Esophagus squamous epithelium (tissue), 5 donors: Measurements from ENCODE around the gene TERT. TPM values are rescaled to one million over a fixed set of nuclear protein-coding genes. Genes with fewer than 3 reads are reported as not detected.
"Not testable (repeated sequence)": the region's sequence is repeated elsewhere in the genome, so short reads cannot be mapped to it uniquely, and the experiment has no call there.

ENCODE experiments used
- DNase-seq: peaks from one replicate; lab custom pipeline; 2025; lab: John Stamatoyannopoulos, UW
- H3K27ac ChIP-seq, 4 donors: fragments of 200-600 bp; sonication (generic); one replicate each; pipeline ENCODE4 v1.5.1; 2016 to 2019; ENCODE audit warnings: mild to moderate bottlenecking in 1 of 4
- H3K27me3 ChIP-seq, 4 donors: fragments of 200-600 bp; sonication (generic); 1 replicate in 3 of 4; 2 replicates in 1 of 4; pipeline versions ENCODE4 v1.5.1 to v1.6.0; 2017 to 2021; ENCODE audit warnings: antibody characterized with exemption in 1 of 4
- H3K36me3 ChIP-seq, 3 donors: fragments of 200-600 bp; sonication (generic); one replicate each; pipeline ENCODE4 v1.5.1; 2016 to 2019
- H3K4me1 ChIP-seq, 3 donors: fragments of 200-600 bp; sonication (generic); one replicate each; pipeline ENCODE4 v1.5.1; 2017 to 2019
- H3K4me3 ChIP-seq, 4 donors: fragments of 200-600 bp; sonication (generic); 1 replicate in 3 of 4; 2 replicates in 1 of 4; pipeline ENCODE4 v1.5.1; 2016 to 2019; ENCODE audit warnings: mild to moderate bottlenecking in 2 of 4, moderate library complexity in 1 of 4
- H3K9me3 ChIP-seq, 3 donors: fragments of 200-600 bp; sonication (generic); one replicate each; pipeline ENCODE4 v1.5.1; 2016 to 2019
- POLR2A ChIP-seq, 4 donors: fragments of 450-650 bp; IDR thresholded peaks; one replicate each; pipeline ENCODE4 v1.6.1; 2017; ENCODE audit warnings: antibody characterized with exemption in 4 of 4, mild to moderate bottlenecking in 4 of 4, moderate library complexity in 3 of 4
- WGBS, 2 donors: methylation state at CpG; one replicate each; pipeline ENCODE4 v1.1.5; 2018; 5-methylcytosine and 5-hydroxymethylcytosine counted together
- intact Hi-C: fragments of 100-400 bp; cut with DNase I; formaldehyde crosslinking; loops from one replicate; pipeline ENCODE4 v1.15.0; 2022
- total RNA-seq, 4 donors: library from RNA; depleted of rRNA; stranded (reverse); fragments of >200 nt; gene quantifications; one replicate each; pipeline ENCODE4 v1.1.0, GENCODE V29; 2016
- TF ChIP-seq, protein P1 (sequence below), 6 experiments: fragments of 450-650 bp in 4 of 6; fragments of 200-600 bp in 2 of 6; sonication (generic) in 2 of 6; IDR thresholded peaks; one replicate each; pipeline ENCODE4 v1.5.1; 2016 to 2019; ENCODE audit warnings: antibody characterized with exemption in 6 of 6, mild to moderate bottlenecking in 4 of 6, moderate library complexity in 4 of 6
- donor health status: DM: yes; HTN: yes; CAD: no.

The TERT gene
- total RNA-seq, 4 donors from 2014 or later = 0.19 to 9.5 (median 0.31) TPM; not detected in 1

DNA sequence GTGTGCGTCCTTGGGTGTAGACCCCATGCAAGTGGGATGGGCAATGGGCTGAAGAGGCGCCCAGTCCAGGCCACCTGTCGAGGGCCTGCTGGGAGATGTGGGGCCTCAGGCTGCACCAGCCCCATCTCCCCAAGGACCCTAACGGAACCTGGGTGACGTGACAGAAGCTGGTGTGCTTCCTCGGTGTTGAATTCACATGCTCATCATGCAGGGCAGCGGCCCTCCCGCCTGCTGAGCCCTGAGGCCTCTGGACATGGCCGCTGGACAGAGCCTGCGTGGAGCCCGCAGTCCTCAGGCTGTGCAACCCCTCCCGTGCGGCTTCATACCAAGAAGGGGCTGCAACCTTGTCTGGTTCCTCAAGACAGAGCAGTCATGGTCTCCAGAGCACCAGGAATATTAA, 26.8 kb downstream of the TERT start:
- Histone ChIP-seq H3K9me3 (peaks cover 0 to 2% (median under 1%) of the 10 kb centered on the region in 3 donors), H3K36me3 (no peaks in the 10 kb centered on the region), H3K27me3 (peaks cover 0 to 5% (median 0%) of the 10 kb centered on the region in 4 donors), H3K4me1 (no peaks in the 10 kb centered on the region), H3K4me3 (no peak overlapping the region), H3K27ac (no peak overlapping the region)
- DNase-seq = no peak
- intact Hi-C loops = no loop called here
- TF ChIP-seq, protein P1, sequence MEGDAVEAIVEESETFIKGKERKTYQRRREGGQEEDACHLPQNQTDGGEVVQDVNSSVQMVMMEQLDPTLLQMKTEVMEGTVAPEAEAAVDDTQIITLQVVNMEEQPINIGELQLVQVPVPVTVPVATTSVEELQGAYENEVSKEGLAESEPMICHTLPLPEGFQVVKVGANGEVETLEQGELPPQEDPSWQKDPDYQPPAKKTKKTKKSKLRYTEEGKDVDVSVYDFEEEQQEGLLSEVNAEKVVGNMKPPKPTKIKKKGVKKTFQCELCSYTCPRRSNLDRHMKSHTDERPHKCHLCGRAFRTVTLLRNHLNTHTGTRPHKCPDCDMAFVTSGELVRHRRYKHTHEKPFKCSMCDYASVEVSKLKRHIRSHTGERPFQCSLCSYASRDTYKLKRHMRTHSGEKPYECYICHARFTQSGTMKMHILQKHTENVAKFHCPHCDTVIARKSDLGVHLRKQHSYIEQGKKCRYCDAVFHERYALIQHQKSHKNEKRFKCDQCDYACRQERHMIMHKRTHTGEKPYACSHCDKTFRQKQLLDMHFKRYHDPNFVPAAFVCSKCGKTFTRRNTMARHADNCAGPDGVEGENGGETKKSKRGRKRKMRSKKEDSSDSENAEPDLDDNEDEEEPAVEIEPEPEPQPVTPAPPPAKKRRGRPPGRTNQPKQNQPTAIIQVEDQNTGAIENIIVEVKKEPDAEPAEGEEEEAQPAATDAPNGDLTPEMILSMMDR (IDR thresholded peaks at IDR 0.05) = no peak
- no peak for TF ChIP-seq POLR2A (IDR thresholded peaks at IDR 0.05)
- 94 to 96% methylated on average over 3 to 4 of the region's 13 CpGs for WGBS, 2 donors

DNA sequence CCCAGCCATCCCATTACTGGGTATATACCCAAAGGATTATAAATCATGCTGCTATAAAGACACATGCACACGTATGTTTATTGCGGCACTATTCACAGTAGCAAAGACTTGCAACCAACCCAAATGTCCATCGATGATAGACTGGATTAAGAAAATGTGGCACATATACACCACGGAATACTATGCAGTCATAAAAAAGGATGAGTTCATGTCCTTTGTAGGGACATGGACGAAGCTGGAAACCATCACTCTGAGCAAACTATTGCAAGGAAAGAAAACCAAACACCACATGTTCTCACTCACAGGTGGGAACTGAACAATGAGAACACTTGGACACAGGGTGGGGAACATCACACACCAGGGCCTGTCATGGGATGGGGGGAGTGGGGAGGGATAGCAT, 27.4 kb downstream of the TERT start:
- intact Hi-C loops, H3K4me1 ChIP-seq, H3K36me3 ChIP-seq, H3K9me3 ChIP-seq, H3K27ac ChIP-seq, H3K27me3 ChIP-seq, DNase-seq, H3K4me3 ChIP-seq: not testable (repeated sequence)
- WGBS, 2 donors = 96 to 100% methylated on average over 5 of the region's 5 CpGs

DNA sequence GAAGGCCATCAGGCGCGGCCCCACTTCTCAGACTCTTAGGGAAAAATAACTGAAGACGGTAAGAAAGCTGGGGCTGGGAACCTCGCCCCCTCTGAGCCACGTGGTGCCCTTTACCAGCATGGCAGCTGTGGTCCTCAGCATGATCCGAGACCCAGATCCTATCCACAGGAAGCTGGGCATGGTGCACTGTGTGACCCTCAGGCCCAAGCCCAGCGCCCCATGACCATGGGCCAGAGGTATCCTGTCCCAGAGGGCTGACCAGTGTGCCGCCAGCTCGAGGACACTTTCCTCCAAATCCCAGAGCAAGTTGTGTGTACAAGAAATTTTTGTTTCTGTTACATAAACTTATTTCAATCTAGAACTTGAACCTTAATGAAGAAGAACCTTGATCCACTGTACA, 28.1 kb downstream of the TERT start:
- WGBS, 2 donors = 83 to 98% methylated on average over 4 to 9 of the region's 9 CpGs
- Histone ChIP-seq H3K9me3 (peaks cover 0 to 15% (median 8%) of the 10 kb centered on the region in 3 donors), H3K4me1 (no peaks in the 10 kb centered on the region), H3K27me3 (peaks cover 0 to 5% (median 0%) of the 10 kb centered on the region in 4 donors), H3K36me3 (no peaks in the 10 kb centered on the region), H3K27ac (no peak overlapping the region), H3K4me3 (no peak overlapping the region)
- intact Hi-C loops = no loop called here
- no peak for TF ChIP-seq POLR2A (IDR thresholded peaks at IDR 0.05)
- TF ChIP-seq, protein P1 (IDR thresholded peaks at IDR 0.05) = no peak
- no peak for DNase-seq

DNA sequence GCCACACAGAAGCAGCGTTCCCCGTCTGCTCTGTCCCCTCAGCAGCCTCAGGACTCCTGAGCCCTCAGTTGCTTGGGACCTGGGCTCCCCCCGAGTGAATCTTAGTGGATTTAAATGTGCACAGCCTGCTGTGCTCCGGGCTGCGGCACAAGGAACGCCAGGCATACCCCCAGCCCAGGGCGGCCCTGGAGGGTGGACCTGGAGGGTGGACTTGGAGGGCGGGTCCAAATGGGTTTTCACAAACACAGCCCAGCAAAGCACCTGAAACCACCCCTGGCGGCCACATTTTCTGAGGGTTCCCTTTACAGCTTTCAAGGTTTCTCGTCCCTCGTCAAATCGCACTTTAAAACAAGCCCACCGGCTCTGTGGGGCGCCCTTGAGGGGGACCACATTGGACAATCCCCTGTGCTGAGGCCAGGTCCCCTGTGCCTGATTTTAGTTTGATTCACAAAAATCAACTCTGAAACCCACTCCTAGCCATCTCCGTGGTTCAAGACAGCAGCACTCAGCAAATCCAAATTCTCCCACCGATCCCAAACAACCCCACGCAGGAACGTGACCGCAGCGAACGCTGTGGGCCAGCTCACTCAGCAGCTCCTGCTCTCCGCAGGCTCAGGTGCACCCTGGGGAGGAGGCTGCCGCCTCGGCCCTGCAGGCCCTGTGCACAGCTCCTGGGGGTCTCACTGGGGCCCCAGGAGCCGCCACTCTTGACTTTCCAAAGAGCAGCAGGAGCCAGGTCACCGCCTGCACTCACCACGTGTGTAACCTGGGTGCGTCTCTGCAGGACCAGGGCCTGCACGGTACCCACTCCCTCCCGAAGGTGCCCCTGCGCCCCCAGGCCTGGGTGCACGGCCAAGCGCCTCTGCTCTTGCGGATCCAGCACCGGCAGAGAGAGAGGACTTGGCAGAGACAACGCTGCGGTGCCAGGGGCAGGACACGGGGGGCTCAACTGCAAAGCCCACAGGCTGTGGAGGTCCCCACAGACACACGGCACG, 29.1 kb downstream of the TERT start:
- Histone ChIP-seq H3K27ac (no peak overlapping the region), H3K4me1 (no peaks in the 10 kb centered on the region), H3K4me3 (no peak overlapping the region), H3K36me3 (no peaks in the 10 kb centered on the region), H3K27me3 (peaks cover 0 to 5% (median 0%) of the 10 kb centered on the region in 4 donors), H3K9me3 (peaks cover 0 to 21% (median 8%) of the 10 kb centered on the region in 3 donors)
- intact Hi-C loops = no loop called here
- TF ChIP-seq, protein P1 (IDR thresholded peaks at IDR 0.05) = no peak
- TF ChIP-seq POLR2A (IDR thresholded peaks at IDR 0.05) = no peak
- WGBS, 2 donors = 83 to 95% methylated on average over 10 to 15 of the region's 40 CpGs
- DNase-seq = no peak

DNA sequence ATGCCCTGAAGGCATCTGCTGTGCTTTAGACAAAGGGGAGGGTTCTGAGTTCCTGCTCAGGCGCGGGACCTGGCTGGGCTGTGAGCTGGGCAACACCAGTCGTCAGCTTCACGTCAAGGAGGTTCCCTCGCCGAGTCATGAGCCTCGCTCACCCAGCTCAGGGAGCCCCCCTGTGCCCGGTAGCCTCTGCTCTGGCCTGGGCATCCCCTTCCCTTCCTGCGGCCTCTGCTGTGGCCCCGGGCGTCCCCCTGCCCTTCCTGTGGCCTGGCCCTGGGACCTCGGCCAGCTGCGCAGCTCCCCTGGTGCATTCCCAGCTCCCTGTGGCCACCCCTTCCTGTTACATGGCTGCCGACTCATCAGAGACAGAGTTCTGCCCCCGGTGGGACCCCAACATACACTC, 29.8 kb downstream of the TERT start:
- Histone ChIP-seq H3K36me3 (no peaks in the 10 kb centered on the region), H3K4me3 (no peak overlapping the region), H3K4me1 (no peaks in the 10 kb centered on the region), H3K9me3 (peaks cover 0 to 22% (median 8%) of the 10 kb centered on the region in 3 donors), H3K27me3 (peaks cover 0 to 5% (median 0%) of the 10 kb centered on the region in 4 donors), H3K27ac (no peak overlapping the region)
- DNase-seq = no peak
- WGBS, 2 donors = 76 to 82% methylated on average over 8 to 15 of the region's 15 CpGs
- no peak for TF ChIP-seq POLR2A (IDR thresholded peaks at IDR 0.05)
- TF ChIP-seq, protein P1 (IDR thresholded peaks at IDR 0.05) = no peak
- intact Hi-C loops = no loop called here
